ENCODE results near the gene IFIT1. TPM values are rescaled to one million over a fixed set of nuclear protein-coding genes. Genes with fewer than 3 reads are reported as not detected.

Gene IFIT1
- total and polyA plus RNA-seq, 2 donors (not counting 1 experiment from before 2014, with no cell fraction given), result 0.63 to 1.2 TPM

DNA sequence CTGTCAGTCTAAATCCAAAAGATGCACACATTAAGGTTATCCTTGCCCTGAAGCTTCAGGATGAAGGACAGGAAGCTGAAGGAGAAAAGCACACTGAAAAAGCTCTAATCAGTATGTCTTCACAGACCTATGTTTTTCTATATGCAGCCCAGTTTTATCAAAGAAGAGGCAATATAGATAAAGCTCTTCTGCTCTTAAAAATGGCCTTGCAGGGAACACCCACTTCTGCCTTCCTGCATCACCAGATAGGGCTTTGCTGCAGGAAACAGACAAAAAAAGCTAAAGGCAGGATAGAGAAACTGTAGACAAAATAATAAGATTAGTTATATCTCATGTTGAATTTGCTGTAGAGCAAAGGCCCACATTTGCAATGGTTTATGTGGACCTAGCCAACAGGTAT, 29.5 kb upstream of the IFIT1 start:
- Mint-ChIP-seq H3K9me3 (ENCODE audit: insufficient read depth) (no peaks in the 10 kb centered on the region), H3K27ac (no peak overlapping the region), H3K4me3 (no peak overlapping the region), H3K4me1 (peaks cover 17% of the 10 kb centered on the region), H3K27me3 (no peaks in the 10 kb centered on the region)
- Histone ChIP-seq H3K27ac (ENCODE audit: low read length in 2 of 2) (no peak overlapping the region), H3K9me3 (ENCODE audit: control extremely low read depth in 1 of 3, control insufficient read depth in 2 of 3, insufficient read depth in 1 of 3, low read length in 2 of 3) (no peaks in the 10 kb centered on the region), H3K4me2 (replicated peaks; ENCODE audit: low read depth, low read length, poor library complexity, severe bottlenecking) (no peak overlapping the region), H3K36me3 (replicated peaks in 1 of 2; ENCODE audit: control extremely low read depth in 1 of 2, control insufficient read depth in 1 of 2, extremely low read depth in 1 of 2, insufficient read depth in 2 of 2, low read length in 1 of 2) (no peaks in the 10 kb centered on the region), H2AFZ (ENCODE audit: insufficient read depth, low read depth, low read length, poor library complexity, severe bottlenecking) (no peak overlapping the region), H3K27me3 (replicated peaks in 1 of 4; ENCODE audit: control extremely low read depth in 1 of 4, control insufficient read depth in 3 of 4, insufficient read depth in 4 of 4, low read length in 3 of 4) (no peaks in the 10 kb centered on the region), H3K4me1 (ENCODE audit: control insufficient read depth in 2 of 2, insufficient read depth in 2 of 2, low read length in 2 of 2) (peaks cover 6 to 8% of the 10 kb centered on the region in 2 donors), H3K9ac (ENCODE audit: low read length) (no peak overlapping the region), H3K79me2 (ENCODE audit: control insufficient read depth, insufficient read depth, low read length) (no peaks in the 10 kb centered on the region), H3K4me3 (ENCODE audit: control extremely low read depth in 1 of 5, extremely low read depth in 1 of 5, insufficient read depth in 1 of 5, low read depth in 2 of 5, low read length in 4 of 5) (no peak overlapping the region), H4K20me1 (ENCODE audit: control insufficient read depth, insufficient read depth, low read length, poor library complexity, severe bottlenecking) (no peaks in the 10 kb centered on the region)
- CTCF ChIA-PET, result interaction anchor here (1.1 to 1.2 kb wide), 2 partner anchors 61 to 104 kb away, joined by 3 read pairs; partner anchors contain the start of gene IFIT2
- no peak for TF ChIP-seq EZH2 (IDR thresholded peaks at IDR 0.05; ENCODE audit: borderline replicate concordance, insufficient read depth, low read depth, low read length, poor library complexity, severe bottlenecking)
- TF ChIP-seq CTCF (IDR thresholded peaks at IDR 0.05), result no peak
- POLR2A ChIA-PET, result no interaction called here
- intact Hi-C loops (cut with micrococcal nuclease), result no loop called here
- ATAC-seq (ENCODE audit: low read depth), result no peak
- DNase-seq, result no peak

GRCh38 chr10:89363729-89364442, 28.5 kb upstream of the IFIT1 start:
- ATAC-seq (ENCODE audit: low read depth), result no peak
- peaks cover 17% of the 10 kb centered on the region for H3K4me1 Mint-ChIP-seq

More at GRCh38 chr10:89363729-89364442, 28.5 kb upstream of the IFIT1 start:
- Mint-ChIP-seq H3K4me3 (peak overlapping the region; percentile 2), H3K9me3 (ENCODE audit: insufficient read depth) (no peaks in the 10 kb centered on the region), H3K27ac (peak overlapping the region; percentile 26), H3K27me3 (no peaks in the 10 kb centered on the region)
- Histone ChIP-seq H3K79me2 (ENCODE audit: control insufficient read depth, insufficient read depth, low read length) (no peaks in the 10 kb centered on the region), H3K9me3 (ENCODE audit: control extremely low read depth in 1 of 3, control insufficient read depth in 2 of 3, insufficient read depth in 1 of 3, low read length in 2 of 3) (no peaks in the 10 kb centered on the region), H3K4me1 (ENCODE audit: control insufficient read depth in 2 of 2, insufficient read depth in 2 of 2, low read length in 2 of 2) (peaks cover 6 to 8% of the 10 kb centered on the region in 2 donors), H2AFZ (ENCODE audit: insufficient read depth, low read depth, low read length, poor library complexity, severe bottlenecking) (peak overlapping the region; percentile 47), H3K27ac (ENCODE audit: low read length in 2 of 2) (peak overlapping the region in 1 of 2 donors; percentile 41), H3K4me3 (ENCODE audit: control extremely low read depth in 1 of 5, extremely low read depth in 1 of 5, insufficient read depth in 1 of 5, low read depth in 2 of 5, low read length in 4 of 5) (peak overlapping the region in 1 of 5 experiments; percentile 25), H3K27me3 (replicated peaks in 1 of 4; ENCODE audit: control extremely low read depth in 1 of 4, control insufficient read depth in 3 of 4, insufficient read depth in 4 of 4, low read length in 3 of 4) (no peaks in the 10 kb centered on the region), H4K20me1 (ENCODE audit: control insufficient read depth, insufficient read depth, low read length, poor library complexity, severe bottlenecking) (no peaks in the 10 kb centered on the region), H3K9ac (ENCODE audit: low read length) (no peak overlapping the region), H3K36me3 (replicated peaks in 1 of 2; ENCODE audit: control extremely low read depth in 1 of 2, control insufficient read depth in 1 of 2, extremely low read depth in 1 of 2, insufficient read depth in 2 of 2, low read length in 1 of 2) (no peaks in the 10 kb centered on the region), H3K4me2 (replicated peaks; ENCODE audit: low read depth, low read length, poor library complexity, severe bottlenecking) (peak overlapping the region; percentile 55)
- WGBS (ENCODE audit: insufficient coverage), result 73% methylated on average over 2 of the region's 6 CpGs
- POLR2A ChIA-PET, result no interaction called here
- intact Hi-C loops (cut with micrococcal nuclease), result no loop called here
- TF ChIP-seq CTCF (IDR thresholded peaks at IDR 0.05), result no peak
- TF ChIP-seq EZH2 (IDR thresholded peaks at IDR 0.05; ENCODE audit: borderline replicate concordance, insufficient read depth, low read depth, low read length, poor library complexity, severe bottlenecking), result no peak
- CTCF ChIA-PET, result interaction anchor here (0.6 to 1.2 kb wide), 5 partner anchors 9 to 106 kb away, joined by 3 read pairs; partner anchors contain the start of gene IFIT2
- DNase-seq, result peak; percentile 26

Data from B cell (primary cell).